Central memory CD8-positive, alpha-beta T cell (primary cell): ENCODE measurements around the gene KCNN3.

Source experiments
- ATAC-seq: fragments of 150-1000 bp; cut with Tn5 transposase; replicated peaks from 2 replicates; pipeline ENCODE4 v1.10.0; 2022; ENCODE audit warnings: mild to moderate bottlenecking, moderate FRiP score, moderate number of reproducible peaks; ENCODE audit not compliant: poor library complexity, severe bottlenecking; ENCODE audit errors: extremely low read depth
- DNase-seq, 2 donors: peaks; one replicate each; pipeline ENCODE4 v3.0.0; 2021; ENCODE audit warnings: low spot score in 2 of 2
- H3K27ac Mint-ChIP-seq: one replicate; pipeline ENCODE4 v1.8.0; 2022; ENCODE audit warnings: low read depth, mild to moderate bottlenecking, moderate library complexity, mixed read lengths
- H3K27me3 Mint-ChIP-seq: one replicate; pipeline ENCODE4 v1.8.0; 2022; ENCODE audit warnings: mixed read lengths
- H3K36me3 Mint-ChIP-seq: one replicate; pipeline ENCODE4 v1.8.0; 2022; ENCODE audit warnings: mild to moderate bottlenecking, moderate library complexity, mixed read lengths; ENCODE audit not compliant: insufficient read depth
- H3K4me1 Mint-ChIP-seq: one replicate; pipeline ENCODE4 v1.8.0; 2022; ENCODE audit warnings: mixed read lengths
- H3K4me3 Mint-ChIP-seq: one replicate; pipeline ENCODE4 v1.8.0; 2022; ENCODE audit warnings: mild to moderate bottlenecking, moderate library complexity, mixed read lengths
- H3K9me3 Mint-ChIP-seq: one replicate; pipeline ENCODE4 v1.8.0; 2022; ENCODE audit warnings: mixed read lengths

KCNN3 gene

GRCh38 chr1:154851392-154852177 lies 18.5 kb downstream of the KCNN3 start:
- Mint-ChIP-seq H3K27me3 (peaks cover 18% of the 10 kb centered on the region), H3K27ac (no peak overlapping the region), H3K36me3 (no peaks in the 10 kb centered on the region), H3K4me3 (no peak overlapping the region), H3K9me3 (no peaks in the 10 kb centered on the region), H3K4me1 (no peaks in the 10 kb centered on the region)
- DNase-seq (no peak), ATAC-seq (no peak)

DNA sequence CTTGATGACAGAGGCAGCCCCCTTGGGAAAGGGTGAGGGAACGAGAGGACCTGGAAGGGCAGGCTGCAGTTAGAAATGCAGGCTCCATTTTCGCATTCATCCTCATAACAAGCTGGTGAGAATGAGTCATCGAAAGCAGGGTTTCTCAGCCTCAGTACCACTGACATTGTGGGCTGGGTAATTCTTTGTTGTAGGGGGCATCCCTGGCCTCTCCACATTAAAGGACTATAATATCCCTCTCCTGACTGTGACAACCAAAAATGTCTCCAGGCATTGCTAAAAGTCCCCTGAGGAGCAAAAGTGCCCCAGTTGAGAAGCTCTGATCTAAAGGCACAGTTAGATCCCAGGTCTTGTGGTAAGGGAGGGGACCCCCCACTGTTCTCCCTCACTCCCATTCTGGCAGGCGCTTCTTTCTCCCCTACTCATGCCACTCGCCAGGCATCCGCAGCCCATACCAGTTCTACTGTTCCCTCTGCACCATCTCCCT lies 20.4 kb downstream of the KCNN3 start:
- no peak overlapping the region for H3K27ac Mint-ChIP-seq
- no peaks in the 10 kb centered on the region for H3K4me1 Mint-ChIP-seq
- H3K9me3 Mint-ChIP-seq, result no peaks in the 10 kb centered on the region
- peaks cover 18% of the 10 kb centered on the region for H3K27me3 Mint-ChIP-seq
- H3K36me3 Mint-ChIP-seq, result no peaks in the 10 kb centered on the region
- H3K4me3 Mint-ChIP-seq, result no peak overlapping the region
- no peak for DNase-seq
- no peak for ATAC-seq

- Mint-ChIP-seq H3K9me3 (no peaks in the 10 kb centered on the region), H3K4me3 (no peak overlapping the region), H3K4me1 (no peaks in the 10 kb centered on the region), H3K36me3 (no peaks in the 10 kb centered on the region), H3K27ac (no peak overlapping the region), H3K27me3 (peaks cover 18% of the 10 kb centered on the region)
- no peak for ATAC-seq
- no peak for DNase-seq
Observed at GRCh38 chr1:154848983-154849382, 21.1 kb downstream of the KCNN3 start.

GRCh38 chr1:154847891-154848290 lies 22.2 kb downstream of the KCNN3 start:
- Mint-ChIP-seq H3K27ac (no peak overlapping the region), H3K9me3 (no peaks in the 10 kb centered on the region), H3K27me3 (peaks cover 18% of the 10 kb centered on the region), H3K36me3 (no peaks in the 10 kb centered on the region), H3K4me3 (no peak overlapping the region), H3K4me1 (no peaks in the 10 kb centered on the region)
- no peak for ATAC-seq
- DNase-seq, result no peak

DNA sequence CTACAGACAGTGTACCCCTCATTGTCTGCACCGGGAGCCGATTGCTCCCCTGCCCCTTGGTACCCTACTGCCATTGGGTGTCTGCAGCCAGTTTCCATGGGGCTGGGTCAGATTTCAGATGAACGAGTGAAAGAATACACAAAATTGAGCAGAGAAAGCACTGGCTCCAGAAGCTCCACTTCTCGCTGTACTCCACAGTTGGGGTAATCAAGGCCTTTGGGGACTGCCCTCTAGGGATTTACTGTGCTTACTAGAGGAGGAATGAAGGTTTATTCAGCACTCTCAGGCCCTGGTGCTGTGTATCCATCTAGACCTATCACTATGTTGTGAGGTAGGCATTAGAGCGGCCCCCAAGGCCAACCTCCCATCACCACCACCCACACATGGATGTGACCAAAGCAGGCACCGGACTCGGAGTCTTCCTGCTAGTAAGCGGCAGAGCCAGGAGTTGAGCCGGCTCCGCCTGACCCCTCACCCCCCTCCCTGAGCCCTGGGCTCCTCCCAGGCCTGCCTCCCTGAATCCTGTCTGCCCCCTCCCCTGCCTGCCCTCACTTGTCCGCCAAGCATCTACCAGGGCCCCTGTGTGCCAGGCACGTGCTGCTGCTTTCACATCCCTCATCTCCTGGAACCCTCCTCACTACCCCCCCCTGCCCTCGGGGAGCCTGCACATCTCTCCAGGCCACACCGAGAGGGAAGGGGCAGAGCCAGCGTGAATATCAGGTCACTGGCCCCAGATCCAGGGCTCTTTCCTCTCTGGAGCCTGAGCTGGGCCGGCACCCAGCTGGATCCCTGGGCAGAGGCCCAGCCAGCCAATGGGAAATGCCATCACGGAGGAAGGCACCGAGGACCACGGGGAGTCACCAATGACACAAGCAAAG lies 23.3 kb downstream of the KCNN3 start:
- Mint-ChIP-seq H3K27ac (no peak overlapping the region), H3K36me3 (no peaks in the 10 kb centered on the region), H3K4me1 (no peaks in the 10 kb centered on the region), H3K9me3 (no peaks in the 10 kb centered on the region), H3K27me3 (peaks cover 18% of the 10 kb centered on the region), H3K4me3 (no peak overlapping the region)
- DNase-seq (no peak), ATAC-seq (no peak)

DNA sequence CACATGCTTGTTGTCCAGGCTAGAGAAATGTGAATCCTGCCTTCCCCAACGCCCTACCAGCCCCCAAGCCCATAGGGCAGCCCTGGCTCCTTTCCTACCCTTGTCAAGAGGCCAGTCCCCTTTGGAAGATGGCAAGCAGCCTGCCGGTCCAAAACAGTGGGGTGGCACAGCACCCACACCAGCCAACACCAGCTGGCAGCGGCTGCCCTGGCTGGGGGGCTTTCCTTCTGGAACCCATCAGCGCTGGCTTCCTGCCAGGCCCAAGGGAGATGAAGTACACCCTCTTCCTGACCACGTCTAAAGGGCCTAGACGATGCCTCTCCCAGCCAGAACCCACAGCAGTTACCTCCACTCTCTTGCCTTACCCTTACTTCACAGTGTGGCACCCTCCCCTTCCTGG lies 24.2 kb downstream of the KCNN3 start:
- DNase-seq, result no peak
- no peak for ATAC-seq
- Mint-ChIP-seq H3K27me3 (peaks cover 18% of the 10 kb centered on the region), H3K9me3 (no peaks in the 10 kb centered on the region), H3K27ac (no peak overlapping the region), H3K4me1 (no peaks in the 10 kb centered on the region), H3K4me3 (no peak overlapping the region), H3K36me3 (no peaks in the 10 kb centered on the region)

GRCh38 chr1:154845174-154845573 lies 24.9 kb downstream of the KCNN3 start:
- Mint-ChIP-seq H3K9me3 (no peaks in the 10 kb centered on the region), H3K36me3 (no peaks in the 10 kb centered on the region), H3K4me1 (no peaks in the 10 kb centered on the region), H3K27ac (no peak overlapping the region), H3K4me3 (no peak overlapping the region), H3K27me3 (peaks cover 18% of the 10 kb centered on the region)
- DNase-seq (no peak), ATAC-seq (no peak)

GRCh38 chr1:154844297-154844681 lies 25.8 kb downstream of the KCNN3 start:
- DNase-seq, result no peak
- Mint-ChIP-seq H3K4me1 (no peaks in the 10 kb centered on the region), H3K27ac (no peak overlapping the region), H3K27me3 (peaks cover 18% of the 10 kb centered on the region), H3K36me3 (no peaks in the 10 kb centered on the region), H3K4me3 (no peak overlapping the region), H3K9me3 (no peaks in the 10 kb centered on the region)
- no peak for ATAC-seq

DNA sequence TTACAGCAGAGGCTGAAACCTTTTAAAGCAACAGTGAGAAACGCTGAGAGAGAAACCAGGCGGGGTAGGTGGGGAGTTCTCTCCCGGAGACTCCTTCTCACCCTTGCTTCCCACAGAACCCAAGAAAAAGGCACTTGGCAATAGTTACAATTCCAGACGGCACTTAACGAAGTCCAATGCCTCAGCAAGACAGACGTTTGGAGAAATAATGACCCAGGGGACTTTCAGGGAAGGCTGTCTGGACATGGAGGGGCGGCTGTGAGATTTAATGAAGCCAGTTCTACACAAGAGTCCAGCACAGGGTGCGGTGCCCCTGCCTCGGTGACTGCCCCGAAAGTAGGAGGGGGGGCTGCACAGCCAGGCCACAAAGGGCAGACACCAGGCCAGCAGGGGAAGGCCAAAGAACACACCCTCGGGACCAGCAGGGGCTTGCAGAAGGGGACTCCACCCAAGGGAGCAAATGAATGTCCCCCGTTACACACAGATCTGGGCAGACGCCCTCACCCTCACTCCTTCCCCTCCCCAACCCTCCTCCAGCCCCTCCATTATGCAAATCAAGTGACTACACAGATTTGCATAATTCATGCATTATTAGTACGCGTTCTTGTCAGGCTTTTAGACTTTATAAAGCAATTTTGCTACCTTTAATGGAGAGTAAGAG lies 26.3 kb downstream of the KCNN3 start:
- H3K4me3 Mint-ChIP-seq, result no peak overlapping the region
- no peaks in the 10 kb centered on the region for H3K36me3 Mint-ChIP-seq

DNA sequence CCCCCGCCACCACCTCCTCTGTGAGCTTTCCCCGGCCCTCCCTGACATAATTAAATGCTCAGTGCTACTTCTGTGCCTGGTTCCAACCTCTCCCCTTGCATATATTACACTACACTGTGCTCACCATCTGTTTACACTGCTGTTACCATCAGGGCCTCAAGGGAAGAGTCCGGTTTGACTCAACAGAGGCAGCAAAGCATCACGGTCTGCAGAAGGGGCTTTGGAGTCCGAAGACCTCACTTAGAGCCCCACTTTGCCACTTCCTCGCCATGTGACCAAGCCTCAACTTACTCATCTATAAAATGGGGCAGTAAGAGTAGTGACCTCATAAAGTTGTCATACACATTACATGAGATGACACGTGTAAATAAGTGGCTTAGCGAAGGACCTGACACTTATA lies 27.4 kb downstream of the KCNN3 start:
- no peak overlapping the region for H3K4me3 Mint-ChIP-seq
- no peaks in the 10 kb centered on the region for H3K4me1 Mint-ChIP-seq
- DNase-seq (no peak), ATAC-seq (no peak)
- H3K27me3 Mint-ChIP-seq, result peaks cover 16% of the 10 kb centered on the region
- H3K9me3 Mint-ChIP-seq, result no peaks in the 10 kb centered on the region
- no peak overlapping the region for H3K27ac Mint-ChIP-seq
- no peaks in the 10 kb centered on the region for H3K36me3 Mint-ChIP-seq

More for the DNA sequence above, 26.3 kb downstream of the KCNN3 start:
- Mint-ChIP-seq H3K27ac (no peak overlapping the region), H3K4me1 (no peaks in the 10 kb centered on the region), H3K27me3 (peaks cover 16% of the 10 kb centered on the region), H3K9me3 (no peaks in the 10 kb centered on the region)
- ATAC-seq (no peak), DNase-seq (no peak)

GRCh38 chr1:154841384-154841783 lies 28.7 kb downstream of the KCNN3 start:
- no peaks in the 10 kb centered on the region for H3K9me3 Mint-ChIP-seq
- no peaks in the 10 kb centered on the region for H3K4me1 Mint-ChIP-seq
- no peaks in the 10 kb centered on the region for H3K36me3 Mint-ChIP-seq
- no peak overlapping the region for H3K4me3 Mint-ChIP-seq
- no peak overlapping the region for H3K27ac Mint-ChIP-seq
- H3K27me3 Mint-ChIP-seq, result peaks cover 27% of the 10 kb centered on the region
- DNase-seq (no peak), ATAC-seq (no peak)

DNA sequence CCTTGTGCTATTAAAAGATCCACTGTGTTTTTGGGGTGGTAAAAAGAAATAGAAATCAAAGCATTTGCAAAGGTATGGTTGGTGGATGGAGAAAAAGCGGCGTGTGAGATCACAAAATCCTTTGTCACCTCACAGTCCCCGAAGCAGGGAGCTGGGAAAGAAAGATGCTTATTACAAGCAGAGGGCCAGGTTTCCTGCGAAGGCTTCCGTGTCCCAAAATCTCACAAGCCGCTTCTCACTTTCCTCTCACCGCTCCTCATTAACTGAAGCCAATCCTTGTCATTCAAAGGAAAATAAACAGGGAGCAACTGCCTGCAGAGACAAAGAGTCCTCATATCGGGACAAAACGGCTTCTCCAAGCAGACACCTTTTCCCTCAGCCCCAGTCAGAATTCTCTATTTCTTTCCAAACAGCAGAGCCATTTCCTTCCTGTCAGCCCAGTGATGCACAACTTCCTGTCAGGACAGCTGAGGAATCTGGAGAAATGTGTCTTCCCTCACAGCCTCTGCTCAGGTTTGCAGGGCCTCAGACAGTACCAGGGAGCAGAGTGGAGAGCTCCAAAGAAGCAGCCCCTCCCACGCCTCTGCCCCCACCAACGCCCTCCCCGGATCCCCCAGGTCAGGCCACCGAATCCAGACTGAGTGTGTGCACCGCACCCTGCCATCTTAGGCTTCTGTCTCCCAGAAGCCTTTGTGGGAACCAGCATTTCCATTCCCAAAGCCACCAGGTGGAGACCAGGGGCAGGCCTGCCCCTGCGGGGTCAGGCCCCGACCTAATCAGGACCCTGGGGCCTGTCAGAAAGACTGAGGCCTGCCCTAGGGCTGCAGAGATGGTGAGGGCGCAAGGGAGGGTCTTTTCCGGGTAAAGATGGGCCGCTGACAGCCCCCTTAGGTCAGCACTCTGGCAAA lies 29.6 kb downstream of the KCNN3 start:
- peaks cover 36% of the 10 kb centered on the region for H3K27me3 Mint-ChIP-seq
- ATAC-seq (no peak), DNase-seq (no peak)
- no peaks in the 10 kb centered on the region for H3K36me3 Mint-ChIP-seq
- no peak overlapping the region for H3K4me3 Mint-ChIP-seq
- H3K4me1 Mint-ChIP-seq, result no peaks in the 10 kb centered on the region
- no peaks in the 10 kb centered on the region for H3K9me3 Mint-ChIP-seq
- no peak overlapping the region for H3K27ac Mint-ChIP-seq
